Measurements from ENCODE around the gene MIAT.
"Not testable (repeated sequence)": the region's sequence is repeated elsewhere in the genome, so short reads cannot be mapped to it uniquely, and the experiment has no call there.

The MIAT gene

DNA sequence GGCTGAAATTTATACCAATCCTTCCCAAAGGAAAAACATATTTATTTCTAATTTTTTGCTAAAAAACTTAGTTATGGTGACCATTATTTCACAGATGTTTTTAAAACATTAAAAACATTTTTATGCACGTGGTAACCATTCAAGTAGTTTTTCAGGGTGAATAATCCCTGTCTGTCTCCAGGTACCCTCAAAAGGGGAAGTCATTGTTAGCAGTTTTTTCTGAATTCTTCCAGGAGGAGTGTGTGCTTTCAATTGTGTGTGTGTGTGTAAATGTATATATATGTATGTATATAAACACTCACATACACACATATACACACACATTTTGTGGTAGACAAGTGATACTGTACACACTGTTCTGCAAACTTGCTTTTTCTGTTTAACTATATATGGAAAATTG, 43.9 kb downstream of the MIAT start:
- DNase-seq, result no peak

DNA sequence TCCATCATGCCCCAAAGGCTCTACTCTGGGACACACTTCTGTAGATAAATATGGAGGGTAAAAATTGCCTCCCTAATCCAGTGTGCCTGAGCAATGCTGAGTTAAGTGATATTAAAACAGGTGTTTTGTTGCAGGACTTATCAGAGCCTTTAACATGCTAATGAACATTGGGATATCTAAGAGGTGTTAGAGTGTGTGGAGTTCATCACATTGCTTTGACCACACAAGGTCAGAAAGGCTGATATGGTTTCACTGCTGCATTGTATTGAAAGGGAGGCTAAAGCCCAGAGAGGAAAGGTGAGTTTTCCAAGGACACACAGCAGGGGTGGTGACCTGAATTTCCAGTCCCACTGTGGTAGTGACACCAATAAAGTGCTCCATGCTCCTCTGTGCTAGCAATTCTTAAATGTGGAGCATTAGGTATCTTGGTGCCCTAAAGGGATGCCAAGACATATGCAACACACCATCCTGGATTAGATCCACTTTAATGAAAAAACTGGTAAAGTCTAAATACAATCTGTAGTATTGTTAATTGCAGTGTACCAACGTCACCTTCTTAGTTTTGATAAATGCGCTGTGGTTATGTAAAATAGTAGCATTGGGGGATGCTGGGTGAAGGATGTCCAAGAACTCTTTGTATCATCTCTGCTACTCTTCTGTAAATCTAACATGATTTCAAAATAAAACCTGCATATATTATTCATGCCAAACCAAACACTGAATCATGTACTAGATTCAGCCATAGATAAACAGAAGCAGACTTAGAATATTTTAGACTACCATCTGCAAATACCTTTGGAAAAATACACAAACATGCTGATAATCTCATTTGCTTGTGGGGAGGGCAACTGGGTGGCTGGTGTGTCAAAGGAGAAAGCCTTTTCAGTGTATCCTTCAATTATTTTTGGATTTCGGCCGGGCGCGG, 45.8 kb downstream of the MIAT start:
- no peak for DNase-seq

DNA sequence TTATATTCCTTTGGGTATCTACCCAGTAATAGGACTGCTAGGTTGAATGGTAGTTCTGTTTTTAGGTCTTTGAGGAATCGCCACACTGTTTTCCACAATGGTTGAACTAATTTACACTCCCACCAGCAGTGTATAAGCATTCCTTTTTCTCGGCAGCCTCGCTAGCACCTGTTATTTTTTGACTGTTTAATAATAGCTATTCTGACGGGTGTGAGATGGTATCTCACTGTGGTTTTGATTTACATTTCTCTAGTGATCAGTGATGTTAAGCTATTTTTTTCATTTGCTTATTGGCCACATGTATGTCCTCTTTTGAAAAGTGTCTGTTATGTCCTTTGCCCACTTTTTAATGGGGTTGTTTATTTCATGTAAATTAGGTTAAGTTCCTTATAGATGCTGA, 48.0 kb downstream of the MIAT start:
- not testable (repeated sequence) for DNase-seq

DNA sequence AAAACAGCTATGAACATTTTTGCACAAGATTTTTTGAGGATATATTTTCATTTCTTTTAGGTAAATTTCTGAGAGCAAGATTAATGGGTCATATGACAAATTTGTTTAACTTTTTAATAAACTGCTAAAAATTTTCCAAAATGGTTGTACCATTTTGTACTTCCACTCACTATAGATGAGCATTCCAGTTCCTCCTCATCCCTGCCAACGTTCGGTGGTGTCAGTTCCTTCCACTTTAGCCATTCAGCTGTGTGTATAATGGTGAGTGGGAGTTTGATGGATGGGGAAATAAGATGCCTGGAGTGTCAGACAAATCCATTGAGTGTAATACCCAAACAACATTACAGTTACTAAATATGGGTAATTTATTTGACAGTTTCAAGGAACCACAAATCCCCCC, 49.7 kb downstream of the MIAT start:
- DNase-seq, result no peak

DNA sequence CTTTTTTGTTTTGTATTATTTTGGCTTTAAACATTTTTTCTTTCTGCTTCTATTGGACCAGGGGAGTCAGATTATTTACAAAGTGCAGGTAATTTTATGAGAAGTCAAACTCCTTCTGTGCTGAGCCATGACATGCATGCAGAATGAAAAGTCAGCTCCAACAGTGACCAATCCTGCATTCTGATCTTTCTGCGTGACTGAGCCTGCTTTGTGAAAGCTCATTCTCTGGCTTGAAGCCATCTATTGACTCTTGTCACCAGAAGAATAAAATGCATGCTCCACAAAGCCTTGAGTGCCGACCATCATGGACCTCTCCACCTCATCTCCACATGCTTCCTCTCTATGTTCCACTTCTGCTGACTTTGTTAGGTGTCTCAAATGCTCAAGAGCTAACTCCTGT, 50.2 kb downstream of the MIAT start:
- DNase-seq, result no peak

DNA sequence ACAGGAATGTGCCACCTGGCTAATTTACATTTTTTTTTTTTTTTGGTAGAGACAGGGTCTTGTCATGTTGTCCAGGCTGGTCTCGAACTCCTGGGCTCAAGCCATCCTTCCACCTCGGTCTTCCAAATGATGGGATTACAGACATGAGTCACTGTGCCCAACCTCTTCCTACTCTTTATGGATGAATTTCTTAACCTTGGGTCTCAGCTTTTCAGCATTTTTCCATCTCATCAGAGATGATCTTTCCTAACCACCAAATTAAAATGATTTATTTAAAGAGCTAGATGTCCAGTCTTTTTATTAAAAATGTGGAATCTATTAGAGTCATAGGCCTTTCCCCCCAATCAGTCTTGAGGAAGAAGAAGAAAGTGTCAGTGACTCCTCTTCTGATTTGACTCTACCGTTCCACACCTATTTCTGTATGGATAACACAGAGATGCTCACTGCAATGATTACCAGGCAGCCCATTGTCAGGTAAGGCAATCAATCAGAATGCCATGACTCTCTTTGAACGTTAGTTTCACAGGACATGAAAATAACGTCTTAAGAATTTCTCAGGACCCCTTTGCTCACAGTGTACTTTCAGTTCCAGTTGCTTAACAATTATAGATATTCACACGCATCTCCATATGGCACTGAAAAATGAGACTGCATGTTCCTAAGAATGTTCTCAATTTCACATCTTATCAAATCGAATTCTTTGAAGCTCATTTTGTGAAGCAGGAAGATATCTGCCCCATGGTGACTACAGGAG, 51.0 kb downstream of the MIAT start:
- no peak for DNase-seq

DNA sequence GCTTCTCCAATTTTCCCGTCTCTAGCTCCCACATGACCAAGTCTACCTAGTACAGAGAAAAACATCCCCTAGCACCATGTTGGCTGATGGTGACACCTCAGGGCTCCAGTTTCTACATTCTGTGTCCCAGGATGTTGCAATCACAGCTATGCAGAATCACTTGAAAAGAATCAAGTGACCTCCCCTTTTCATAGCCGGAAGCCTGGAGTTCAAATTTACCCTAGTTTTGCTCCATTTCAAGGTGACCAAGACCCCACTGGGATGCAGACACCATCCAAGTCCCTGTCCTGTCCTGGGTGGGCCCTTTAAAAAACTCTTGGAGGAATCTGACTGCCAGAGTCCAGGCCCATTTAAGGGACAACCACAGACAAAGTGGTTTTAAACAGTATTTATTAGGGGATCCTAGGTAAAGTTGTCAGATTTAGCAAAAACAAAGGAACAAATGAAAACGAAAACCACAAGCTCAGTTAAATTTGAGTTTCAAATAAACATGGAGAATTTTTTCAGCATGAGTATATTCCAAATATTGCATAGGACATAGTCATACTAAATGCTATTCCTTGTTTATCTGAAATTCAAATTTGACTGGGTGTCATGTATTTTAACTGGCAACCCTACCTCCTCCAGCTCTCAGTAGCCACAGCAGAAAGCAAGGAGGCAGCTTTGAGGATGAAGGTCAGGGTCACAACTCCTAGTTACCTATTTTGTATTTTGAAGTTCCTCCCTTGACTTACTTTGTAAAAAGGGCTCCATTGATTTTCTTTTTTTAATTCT, 52.4 kb downstream of the MIAT start:
- no peak for DNase-seq

DNA sequence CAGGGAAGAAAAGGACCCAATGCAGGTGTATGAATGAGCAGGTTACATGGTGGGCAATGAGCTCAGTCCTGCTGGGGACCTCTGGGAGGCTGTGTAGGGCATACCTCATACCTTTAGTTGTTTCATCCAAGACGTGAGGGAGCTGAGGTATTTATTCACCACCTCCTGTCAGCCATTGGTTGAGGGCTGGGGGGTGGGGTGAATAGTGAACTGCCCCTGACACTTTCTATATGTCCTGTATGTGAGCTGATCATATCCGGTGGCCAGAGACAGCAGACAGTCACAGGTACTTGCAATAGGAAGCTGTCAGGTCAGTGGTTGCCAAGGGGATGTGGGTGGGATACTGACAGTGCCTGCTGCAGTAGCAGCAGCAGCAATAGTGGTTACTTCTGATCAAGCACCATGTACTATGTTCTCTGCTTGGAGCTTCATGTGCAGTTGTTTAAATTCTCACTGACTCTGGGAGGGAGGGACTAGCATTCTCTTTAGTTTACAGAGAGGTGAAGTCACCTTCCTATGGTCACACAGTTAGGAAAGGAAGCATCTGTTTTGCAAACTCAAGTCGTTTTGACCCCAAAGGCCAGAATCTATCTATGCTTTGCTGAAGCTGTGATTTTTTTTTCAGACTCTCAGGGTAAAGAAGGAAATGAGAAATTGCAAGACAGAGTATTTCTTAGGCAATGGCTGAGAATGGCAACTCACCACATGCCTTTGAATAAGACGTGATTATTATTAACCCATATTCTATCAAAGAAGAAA, 54.0 kb downstream of the MIAT start:
- DNase-seq, result no peak

DNA sequence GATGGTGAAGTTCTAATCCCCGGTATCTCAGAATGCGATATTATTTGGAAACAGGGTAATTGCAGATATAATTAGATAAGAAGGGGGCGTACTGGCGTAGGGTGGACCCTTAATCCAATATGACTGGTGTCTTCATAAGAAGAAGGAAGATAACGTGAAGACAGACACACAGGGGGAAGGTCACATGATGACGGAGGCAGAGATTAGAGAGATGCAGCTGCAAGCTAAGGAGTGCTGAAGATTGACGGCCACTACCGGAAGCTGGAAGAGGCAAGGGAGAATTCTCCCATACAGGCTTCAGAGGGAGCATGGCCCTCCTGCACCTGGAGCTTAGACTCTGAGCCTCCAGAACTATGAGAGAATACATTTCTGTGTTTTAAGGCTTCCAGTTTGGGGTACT, 54.8 kb downstream of the MIAT start:
- no peak for DNase-seq

DNA sequence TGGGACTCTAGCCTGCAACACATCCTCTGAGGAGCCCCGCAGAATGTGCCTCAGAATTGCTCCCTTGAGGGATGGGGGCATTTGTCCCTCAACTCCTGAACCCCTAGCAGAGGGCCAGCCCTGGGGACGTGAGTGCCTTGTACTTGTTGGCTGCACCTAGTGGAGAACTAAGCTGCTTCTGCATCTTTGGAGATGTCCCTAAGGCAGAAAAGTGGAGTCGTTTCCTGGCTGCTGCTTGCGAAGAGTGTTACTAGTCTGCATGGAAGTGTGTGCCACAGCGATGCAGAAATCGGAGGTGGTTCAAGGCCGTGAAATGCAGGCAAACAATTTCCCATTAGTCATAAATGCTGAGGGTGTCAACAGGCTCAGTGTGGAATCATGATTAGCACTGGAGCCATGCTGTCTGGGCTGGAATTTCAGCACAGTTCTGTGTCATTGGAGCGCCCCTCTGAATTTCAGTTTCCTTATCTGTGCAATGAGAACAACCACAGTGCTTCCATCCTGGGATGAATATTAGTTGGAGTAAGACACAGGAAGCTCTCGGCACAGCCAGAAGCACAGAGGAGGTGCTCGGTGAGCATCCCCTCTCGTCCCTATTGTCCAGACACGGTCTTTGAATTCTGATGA, 56.5 kb downstream of the MIAT start:
- no peak for DNase-seq

DNA sequence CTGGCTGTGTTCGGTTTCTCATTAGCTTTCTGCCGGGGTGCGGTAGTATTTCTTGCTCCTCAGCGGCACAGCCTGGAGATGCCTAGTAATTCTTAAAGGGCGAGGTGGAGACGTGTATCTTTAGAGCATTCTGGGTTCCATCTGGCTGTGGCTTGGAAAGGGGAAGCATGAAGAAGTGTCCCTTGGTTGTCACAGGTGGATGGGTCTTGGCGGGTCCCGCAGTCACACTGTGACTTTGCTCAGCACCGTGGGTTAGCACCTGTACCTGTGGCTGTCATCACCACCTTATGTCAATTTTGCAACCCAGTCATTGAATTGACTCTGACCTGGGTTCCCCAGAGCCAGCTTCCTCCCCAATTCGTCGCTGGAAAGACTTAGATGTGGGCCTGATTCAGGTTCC, 57.6 kb downstream of the MIAT start:
- no peak for DNase-seq

DNA sequence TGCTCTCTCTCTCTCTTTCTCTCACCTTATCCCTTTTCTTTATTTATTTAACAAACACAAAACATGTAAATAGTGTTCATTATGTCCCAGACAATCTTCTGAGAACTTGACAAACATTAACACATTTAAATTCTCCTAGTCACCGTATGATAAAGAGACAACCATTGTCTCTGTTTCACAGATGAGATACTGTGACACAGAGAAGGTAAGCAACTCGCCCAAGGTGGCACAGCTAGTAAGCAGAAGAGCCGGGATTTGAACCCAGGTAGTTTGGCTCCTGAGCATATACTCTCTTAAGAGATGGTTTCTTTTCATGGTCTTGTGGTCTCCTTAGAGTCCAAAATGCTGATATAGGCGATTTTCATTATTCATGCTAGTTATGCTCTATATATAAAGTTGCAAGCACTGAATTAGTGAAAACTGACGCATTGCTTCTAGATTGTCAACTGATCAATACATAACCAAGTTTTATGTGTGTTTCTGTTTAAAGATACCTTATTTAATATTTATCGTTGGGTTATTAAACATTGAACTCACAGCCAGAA, 58.1 kb downstream of the MIAT start:
- no peak for DNase-seq

DNA sequence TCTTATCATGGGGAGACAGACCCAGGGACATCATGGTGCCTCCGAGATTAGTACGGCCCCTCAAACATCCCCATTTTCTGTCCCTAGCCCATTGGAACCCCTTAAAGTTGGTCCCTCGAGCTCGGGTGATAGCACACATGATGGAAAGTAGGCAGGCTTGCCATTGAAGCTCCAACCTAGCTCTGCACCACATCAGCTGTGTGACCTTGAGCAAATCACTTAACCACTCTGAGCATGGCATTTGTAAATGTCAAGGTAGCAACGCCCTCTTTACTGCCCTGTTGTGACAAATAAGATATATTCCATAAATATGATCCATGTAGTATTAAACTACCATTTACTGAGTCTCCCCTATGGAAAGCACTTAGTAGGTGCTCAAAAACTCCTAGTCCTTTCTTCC, 61.1 kb downstream of the MIAT start:
- DNase-seq, result no peak

DNA sequence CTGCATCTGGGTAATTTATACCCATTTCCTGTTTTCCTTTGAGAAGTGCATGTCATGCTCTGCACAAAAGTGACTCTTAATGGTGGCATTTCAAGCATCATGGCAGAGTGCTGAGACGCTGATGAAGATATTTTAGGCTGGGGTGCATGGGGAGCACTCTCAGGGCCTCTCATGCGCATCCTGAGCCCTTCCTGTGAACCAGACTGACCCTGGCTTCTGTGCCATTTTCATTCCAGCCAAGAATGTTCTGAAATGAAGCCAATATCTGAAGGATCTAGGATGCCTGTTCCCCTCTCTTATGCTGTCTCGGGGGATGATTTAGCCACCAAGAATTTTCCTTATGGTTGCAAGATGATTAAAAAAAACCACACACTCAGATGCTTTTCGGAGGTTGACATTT, 61.5 kb downstream of the MIAT start:
- DNase-seq, result no peak

DNA sequence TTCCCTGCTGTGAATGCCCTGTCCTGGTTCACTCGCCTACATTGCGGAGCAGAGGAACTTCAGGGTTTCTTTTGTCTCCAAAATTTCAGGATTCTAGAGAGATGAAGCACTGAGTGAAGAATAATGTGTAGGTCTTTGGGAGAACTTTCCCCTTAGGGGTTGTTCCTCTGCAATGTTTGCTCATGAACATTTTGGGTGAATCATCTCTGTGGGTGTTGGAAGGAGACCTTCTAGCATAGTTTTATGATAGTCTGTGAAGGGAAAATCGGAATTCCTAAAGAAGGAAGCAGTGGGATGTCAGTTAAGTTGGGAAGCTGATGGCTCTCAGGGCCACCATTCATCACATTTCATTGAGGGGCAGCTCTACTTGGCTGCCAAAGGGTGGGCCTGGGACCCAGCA, 64.8 kb downstream of the MIAT start:
- no peak for DNase-seq

DNA sequence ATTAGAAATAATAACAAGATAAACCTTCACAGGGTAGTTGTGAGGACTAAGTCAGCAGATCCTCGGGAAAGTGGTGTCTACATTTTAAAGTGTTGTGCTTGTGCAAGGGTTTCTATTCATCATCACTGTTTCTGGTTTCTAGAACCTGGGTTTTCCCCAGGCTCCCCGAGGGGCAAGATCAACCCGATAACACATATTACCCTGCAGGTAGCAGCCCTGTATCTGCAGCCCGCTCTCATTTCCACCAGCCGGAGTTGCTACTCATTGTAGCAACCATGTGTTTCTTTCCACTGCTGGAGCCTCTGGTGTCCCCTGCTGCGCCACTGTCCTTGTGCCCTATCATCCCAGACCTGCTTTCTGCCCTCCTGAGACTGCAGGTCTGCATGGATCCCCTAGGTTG, 67.0 kb downstream of the MIAT start:
- no peak for DNase-seq

DNA sequence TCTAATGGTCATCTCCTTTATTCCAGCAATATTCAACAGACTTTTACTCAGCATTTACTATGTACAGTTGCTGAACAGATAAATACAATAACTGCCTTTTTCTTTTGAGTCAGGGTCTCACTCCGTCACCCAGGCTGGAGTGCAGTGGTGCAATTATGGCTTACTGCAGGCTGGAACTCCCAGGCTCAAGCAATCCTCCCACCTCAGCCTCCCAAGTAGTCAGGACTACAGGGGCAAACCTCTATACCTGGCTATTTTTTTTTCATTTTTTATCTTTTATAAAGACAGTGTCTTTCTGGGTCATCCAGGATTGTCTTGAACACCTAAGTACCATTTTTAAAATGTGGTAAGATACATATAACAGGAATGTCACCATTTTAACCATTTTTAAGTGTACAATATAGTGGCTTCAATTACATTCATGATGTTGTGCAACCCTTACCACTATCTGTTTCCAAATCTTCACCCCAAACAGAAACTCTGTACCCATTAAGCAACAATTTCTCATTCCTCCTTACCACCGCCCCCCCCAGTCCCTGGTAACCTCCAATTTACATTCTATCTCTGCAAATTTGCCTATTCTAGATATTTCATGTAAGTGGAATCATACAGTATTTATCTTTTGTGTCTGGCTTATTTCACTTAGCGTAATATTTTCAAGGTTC, 67.8 kb downstream of the MIAT start:
- no peak for DNase-seq
